GM19240 (cell line): Measurements from ENCODE around the gene MAPK8.
"Not testable (repeated sequence)": the region's sequence is repeated elsewhere in the genome, so short reads cannot be mapped to it uniquely, and the experiment has no call there.

Experiments used
- DNase-seq: peaks from one replicate; pipeline ENCODE4 v3.0.0; 2011; ENCODE audit warnings: low spot score; ENCODE audit not compliant: insufficient read length

MAPK8 gene

GRCh38 chr10:48416584-48417232 is 110.2 kb downstream of the MAPK8 start:
- no peak for DNase-seq

- no peak for DNase-seq
Measured at GRCh38 chr10:48417374-48417773, 110.9 kb downstream of the MAPK8 start.

GRCh38 chr10:48418189-48418788 is 111.8 kb downstream of the MAPK8 start:
- DNase-seq, result no peak

GRCh38 chr10:48419714-48420113 is 113.2 kb downstream of the MAPK8 start:
- DNase-seq, result no peak

GRCh38 chr10:48421862-48422261 is 115.4 kb downstream of the MAPK8 start:
- DNase-seq, result not testable (repeated sequence)

GRCh38 chr10:48423884-48424283 is 117.4 kb downstream of the MAPK8 start:
- no peak for DNase-seq

GRCh38 chr10:48428896-48429295 is 122.4 kb downstream of the MAPK8 start:
- DNase-seq, result no peak

GRCh38 chr10:48429309-48429708 is 122.8 kb downstream of the MAPK8 start:
- no peak for DNase-seq

GRCh38 chr10:48430402-48430993 is 124.0 kb downstream of the MAPK8 start:
- no peak for DNase-seq

GRCh38 chr10:48431871-48432270 is 125.4 kb downstream of the MAPK8 start:
- no peak for DNase-seq

- DNase-seq, result no peak
Measured at GRCh38 chr10:48437546-48437945, 131.1 kb downstream of the MAPK8 start.

- no peak for DNase-seq
Measured at GRCh38 chr10:48439031-48439430, 132.6 kb downstream of the MAPK8 start.

GRCh38 chr10:48439581-48440041 is 133.1 kb downstream of the MAPK8 start:
- DNase-seq, result no peak

- DNase-seq, result no peak
Measured at GRCh38 chr10:48440771-48441170, 134.3 kb downstream of the MAPK8 start.

GRCh38 chr10:48442090-48442808 is 135.8 kb downstream of the MAPK8 start:
- DNase-seq, result no peak

- no peak for DNase-seq
Measured at GRCh38 chr10:48442809-48443177, 136.3 kb downstream of the MAPK8 start.

- no peak for DNase-seq
Measured at GRCh38 chr10:48444266-48444665, 137.8 kb downstream of the MAPK8 start.

GRCh38 chr10:48444861-48445841 is 138.7 kb downstream of the MAPK8 start:
- no peak for DNase-seq

- DNase-seq, result no peak
Measured at GRCh38 chr10:48445932-48446331, 139.5 kb downstream of the MAPK8 start.

GRCh38 chr10:48446785-48447184 is 140.3 kb downstream of the MAPK8 start:
- DNase-seq, result no peak
